HepG2 (cell line): ENCODE data around the gene TUBGCP6. TPM values are rescaled to one million over a fixed set of nuclear protein-coding genes. Genes with fewer than 3 reads are reported as not detected.
A peak's percentile ranks its signal among the peaks of the same experiment; 100 is the strongest.

Experiments used
- ATAC-seq: fragments of 200-7000 bp; cut with Tn5 transposase; 3 replicates; pipeline ENCODE4 v1.9.1; 2020; ENCODE audit warnings: mild to moderate bottlenecking, moderate library complexity
- BruUV-seq: library from RNA; stranded (reverse); fragments of 400-500 nt; replicated peaks from 2 replicates; lab custom pipeline; 2021; lab: Mats Ljungman, UMichigan
- CTCF ChIA-PET: fragments of 300-600 bp; formaldehyde crosslinking; extraction: SDS; loops from one replicate; lab custom pipeline; 2021; ENCODE audit warnings: low total read pairs, inconsistent platforms, low intra/inter-chr PET ratio; lab: Yijun Ruan, JAX
- POLR2A ChIA-PET: fragments of 350-600 bp; sonication (Branson Sonifier 250); formaldehyde crosslinking; loops from one replicate; lab custom pipeline; 2020; ENCODE audit warnings: antibody characterized with exemption, inconsistent platforms; lab: Yijun Ruan, JAX
- DNase-seq: peaks from one replicate; pipeline ENCODE4 v3.0.0-alpha.2; 2015; ENCODE audit warnings: low spot score
- FAIRE-seq: peaks from 3 replicates; lab custom pipeline; 2011; peaks lifted over from hg19 to GRCh38; lab: Jason Lieb, UNC
- H2AFZ ChIP-seq: one replicate; pipeline ENCODE4 v1.6.1; 2011; ENCODE audit warnings: low read length, inconsistent platforms
- H3K27ac ChIP-seq: fragments of 300-600 bp; 3 replicates; pipeline ENCODE4 v1.8.0; 2011; ENCODE audit warnings: mixed run types, mild to moderate bottlenecking, mixed read lengths, low read length, inconsistent platforms; ENCODE audit not compliant: insufficient read depth; ENCODE audit errors: extremely low read length
- H3K27me3 ChIP-seq, 2 experiments: fragments of 200-600 bp in 1 of 2; 2 replicates in 1 of 2; 3 replicates in 1 of 2; pipeline versions ENCODE4 v1.6.0 to v1.8.0; 2011; ENCODE audit warnings: low read length in 2 of 2, mild to moderate bottlenecking in 2 of 2, moderate library complexity in 2 of 2, inconsistent platforms in 1 of 2; ENCODE audit not compliant: insufficient read depth in 2 of 2, control insufficient read depth in 1 of 2
- H3K36me3 ChIP-seq, 2 experiments: fragments of 200-600 bp in 1 of 2; replicated peaks in 1 of 2; 2 replicates in 1 of 2; 3 replicates in 1 of 2; pipeline versions ENCODE4 v1.5.1 to v1.8.0; 2011; ENCODE audit warnings: low read length in 2 of 2, inconsistent platforms in 1 of 2; ENCODE audit not compliant: insufficient read depth in 2 of 2, control insufficient read depth in 1 of 2
- H3K4me1 ChIP-seq: 2 replicates; pipeline ENCODE4 v1.5.1; 2012; ENCODE audit warnings: low read length, inconsistent platforms; ENCODE audit not compliant: insufficient read depth
- H3K4me2 ChIP-seq: 2 replicates; pipeline ENCODE4 v1.6.0; 2011; ENCODE audit warnings: low read depth, low read length, inconsistent platforms
- H3K4me3 ChIP-seq, 3 experiments: fragments of 200-600 bp in 1 of 3; sonication (generic), shearing (Covaris generic) in 1 of 3; replicated peaks in 1 of 3; 2 replicates each; pipeline ENCODE4 v1.5.1; 2011 to 2016; ENCODE audit warnings: low read length in 3 of 3, inconsistent platforms in 2 of 3, low read depth in 2 of 3, mild to moderate bottlenecking in 2 of 3, control low read depth in 1 of 3, mixed read lengths in 1 of 3; ENCODE audit not compliant: insufficient read depth in 1 of 3
- H3K79me2 ChIP-seq: one replicate; pipeline ENCODE4 v1.6.1; 2011; ENCODE audit warnings: low read length, inconsistent platforms; ENCODE audit not compliant: insufficient read depth
- H3K9ac ChIP-seq: 2 replicates; pipeline ENCODE4 v1.6.0; 2011; ENCODE audit warnings: mild to moderate bottlenecking, low read depth, low read length, inconsistent platforms; ENCODE audit not compliant: insufficient read depth
- H3K9me3 ChIP-seq: 2 replicates; pipeline ENCODE4 v1.5.1; 2012; ENCODE audit warnings: mild to moderate bottlenecking, low read length
- H4K20me1 ChIP-seq: 2 replicates; pipeline ENCODE4 v1.6.0; 2011; ENCODE audit warnings: inconsistent platforms, mild to moderate bottlenecking, low read length, moderate library complexity; ENCODE audit not compliant: insufficient read depth
- BCLAF1 ChIP-seq: fragments of 450-650 bp; IDR thresholded peaks from 2 replicates; pipeline ENCODE4 v1.6.1; 2017; ENCODE audit warnings: mild to moderate bottlenecking
- CTCF ChIP-seq: sonication (generic); formaldehyde crosslinking; IDR thresholded peaks from 2 replicates; pipeline ENCODE4 v1.5.0; 2020; ENCODE audit warnings: mild to moderate bottlenecking, missing genetic modification reagents, moderate library complexity
- EED ChIP-seq: sonication (generic); formaldehyde crosslinking; IDR thresholded peaks from 2 replicates; pipeline ENCODE4 v1.5.0; 2020; ENCODE audit warnings: mild to moderate bottlenecking, missing genetic modification reagents
- FOXA1 ChIP-seq, 2 experiments: fragments of 450-650 bp in 1 of 2; sonication (generic) in 1 of 2; formaldehyde crosslinking in 1 of 2; IDR thresholded peaks; 2 replicates each; pipeline versions ENCODE4 v1.4.0 to v1.6.1; 2016 to 2020; ENCODE audit warnings: missing genetic modification reagents in 1 of 2
- GATAD1 ChIP-seq: IDR thresholded peaks from 2 replicates; pipeline ENCODE4 v1.6.1; 2016; ENCODE audit warnings: missing genetic modification reagents, missing compliant biosample characterization
- IRF9 ChIP-seq: sonication (generic); formaldehyde crosslinking; IDR thresholded peaks from 2 replicates; pipeline ENCODE4 v1.8.0; 2022; ENCODE audit warnings: missing genetic modification reagents, mild to moderate bottlenecking, borderline replicate concordance
- MAF1 ChIP-seq: sonication (generic); formaldehyde crosslinking; IDR thresholded peaks from 2 replicates; pipeline ENCODE4 v1.5.0; 2020; ENCODE audit warnings: missing genetic modification reagents, borderline replicate concordance
- NFATC3 ChIP-seq: sonication (generic); formaldehyde crosslinking; IDR thresholded peaks from 2 replicates; pipeline ENCODE4 v1.5.1; 2020; ENCODE audit warnings: mild to moderate bottlenecking, missing genetic modification reagents
- NFYB ChIP-seq: sonication (generic); formaldehyde crosslinking; IDR thresholded peaks from 2 replicates; pipeline ENCODE4 v1.4.0; 2020; ENCODE audit warnings: missing genetic modification reagents
- NR2C2 ChIP-seq: sonication (generic); formaldehyde crosslinking; IDR thresholded peaks from 2 replicates; pipeline ENCODE4 v1.4.0; 2020; ENCODE audit warnings: missing genetic modification reagents, mild to moderate bottlenecking, moderate library complexity, borderline replicate concordance
- RFX1 ChIP-seq: fragments of 450-650 bp; IDR thresholded peaks from 2 replicates; pipeline ENCODE4 v1.6.1; 2017
- SIN3A ChIP-seq: IDR thresholded peaks from 2 replicates; pipeline ENCODE4 v1.6.1; 2011; ENCODE audit warnings: low read depth, mild to moderate bottlenecking, control low read depth, low read length, borderline replicate concordance
- SIX1 ChIP-seq: sonication (generic); formaldehyde crosslinking; IDR thresholded peaks from 2 replicates; pipeline ENCODE4 v1.4.0; 2020; ENCODE audit warnings: missing genetic modification reagents, borderline replicate concordance
- SYNCRIP ChIP-seq: fragments of 200-400 bp; formaldehyde crosslinking; IDR thresholded peaks from 2 replicates; pipeline ENCODE4 v1.6.1; 2018; ENCODE audit warnings: mild to moderate bottlenecking, low read depth, low read length; ENCODE audit not compliant: insufficient read depth
- TARDBP ChIP-seq: sonication (generic); formaldehyde crosslinking; IDR thresholded peaks from 2 replicates; pipeline ENCODE4 v1.8.0; 2022; ENCODE audit warnings: mild to moderate bottlenecking, missing genetic modification reagents
- TGIF2 ChIP-seq: IDR thresholded peaks from 2 replicates; pipeline ENCODE4 v1.6.1; 2016; ENCODE audit warnings: control low read depth, missing compliant biosample characterization
- THAP11 ChIP-seq: IDR thresholded peaks from 2 replicates; pipeline ENCODE4 v1.6.1; 2016; ENCODE audit warnings: missing biosample characterization, missing genetic modification reagents
- ZEB1 ChIP-seq: IDR thresholded peaks from 2 replicates; pipeline ENCODE4 v1.6.1; 2012; ENCODE audit warnings: mild to moderate bottlenecking, low read depth, inconsistent platforms; ENCODE audit not compliant: insufficient replicate concordance
- ZKSCAN5 ChIP-seq: sonication (generic); formaldehyde crosslinking; IDR thresholded peaks from 2 replicates; pipeline ENCODE4 v1.5.1; 2020; ENCODE audit warnings: mild to moderate bottlenecking, missing genetic modification reagents
- ZNF782 ChIP-seq: sonication (generic); formaldehyde crosslinking; IDR thresholded peaks from 2 replicates; pipeline ENCODE4 v1.4.0; 2020; ENCODE audit warnings: missing genetic modification reagents, mild to moderate bottlenecking, borderline replicate concordance
- ZNF841 ChIP-seq: sonication (generic); formaldehyde crosslinking; IDR thresholded peaks from 2 replicates; pipeline ENCODE4 v1.8.1; 2023; ENCODE audit warnings: missing genetic modification reagents, borderline replicate concordance
- WGBS: methylation state at CpG from one replicate; pipeline ENCODE4 v1.1.6; 2017; ENCODE audit warnings: low lambda C conversion rate; 5-methylcytosine and 5-hydroxymethylcytosine counted together
- in situ Hi-C: cut with HindIII; loops from 2 replicates; pipeline ENCODE4 v1.10.0; 2017; ENCODE audit warnings: low pct_unique_long_range_greater_than_20kb; ENCODE audit not compliant: extremely low pct_ligation_motif_present
- intact Hi-C: fragments of 100-400 bp; cut with micrococcal nuclease; formaldehyde crosslinking; loops from one replicate; pipeline ENCODE4 v1.10.0; 2022; ENCODE audit not compliant: unreplicated experiment
- polyA plus RNA-seq, 8 experiments: library from polyadenylated mRNA; depleted of rRNA in 3 of 8; stranded (reverse) in 7 of 8; unstranded in 1 of 8; fragments of >200 nt; fragmentation: Illumina TruSeq in 4 of 8; extraction: Trizol in 4 of 8; gene quantifications; 2 replicates each; pipeline versions ENCODE4 v1.2.1 to v1.2.3, GENCODE V29; 2011 to 2016; ENCODE audit warnings: low read depth in 4 of 8, missing spikeins in 1 of 8, mixed read lengths in 1 of 8; ENCODE audit not compliant: insufficient read depth in 1 of 8
- total RNA-seq, 5 experiments: library from RNA; depleted of rRNA; stranded (reverse); fragments of >200 nt; fragmentation: Illumina TruSeq; extraction: Trizol; gene quantifications; 2 replicates each; pipeline ENCODE4 v1.2.3, GENCODE V29; 2016; ENCODE audit warnings: low read depth in 1 of 5

TUBGCP6 gene
- total and polyA plus RNA-seq, 2 of the 13 experiments (the other 11 are each of a cell fraction or from before 2014, with no cell fraction given) = 14.6 to 15.7 TPM

- H3K4me1 ChIP-seq = peaks cover 45% of the 10 kb centered on the region
- ChIA-PET CTCF (no interaction called here), POLR2A (no interaction called here)
- no peaks in the 10 kb centered on the region for H3K9me3 ChIP-seq
- in situ Hi-C loops = no loop called here
- no peaks in the 10 kb centered on the region for H3K27me3 ChIP-seq
- no peak overlapping the region for H2AFZ ChIP-seq
- no TSS peak for BruUV-seq
- FAIRE-seq = no peak
- peak overlapping the region; percentile 70 to 91 (median 88) for H3K4me3 ChIP-seq
- intact Hi-C loops = no loop called here
- peak overlapping the region; percentile 74 for H3K9ac ChIP-seq
- peak overlapping the region; percentile 73 for H3K27ac ChIP-seq
- peaks cover 14% of the 10 kb centered on the region for H3K79me2 ChIP-seq
- peaks cover 4 to 10% of the 10 kb centered on the region in 2 experiments; a peak in 4 of 5 replicates for H3K36me3 ChIP-seq
- peak; percentile 47 for ATAC-seq
- WGBS = 6% methylated on average over 13 of the region's 13 CpGs
- peak overlapping the region; percentile 99 for H3K4me2 ChIP-seq
- DNase-seq = no peak
- peaks cover 11% of the 10 kb centered on the region for H4K20me1 ChIP-seq
- TF ChIP-seq RFX1 = no peak
- TF ChIP-seq ZNF841 (CRISPR knock-in tag) = no peak
- no peak for TF ChIP-seq ZEB1
- TF ChIP-seq SIN3A = no peak
- TF ChIP-seq NR2C2 = no peak
- TF ChIP-seq FOXA1 (IDR thresholded peaks at IDR 0.05) = no peak
- TF ChIP-seq FOXA1 (CRISPR knock-in tag; IDR thresholded peaks at IDR 0.05) = no peak
- 0 out of 2 replicates have a peak, but pooled peaks have one; percentile 40 for TF ChIP-seq TGIF2
- no peak for TF ChIP-seq BCLAF1
- TF ChIP-seq TARDBP (CRISPR knock-in tag) = no peak
- TF ChIP-seq GATAD1 (CRISPR knock-in tag) = 0 out of 2 replicates have a peak, but pooled peaks have one; percentile 14
- TF ChIP-seq NFYB (CRISPR knock-in tag) = no peak
- TF ChIP-seq CTCF (CRISPR knock-in tag) = no peak
- no peak for TF ChIP-seq NFATC3
- TF ChIP-seq EED = no peak
- no peak for TF ChIP-seq MAF1 (CRISPR knock-in tag)
- TF ChIP-seq THAP11 (CRISPR knock-in tag) = 0 out of 2 replicates have a peak, but pooled peaks have one; percentile 14
- TF ChIP-seq ZKSCAN5 = no peak
- no peak for TF ChIP-seq ZNF782 (CRISPR knock-in tag)
- no peak; the same call in 1 of the 2 replicates for TF ChIP-seq IRF9 (CRISPR knock-in tag)
- TF ChIP-seq SYNCRIP = no peak
- TF ChIP-seq SIX1 (CRISPR knock-in tag) = no peak
Measured at GRCh38 chr22:50202130-50202666, 42.6 kb downstream of the TUBGCP6 start.
